SJCRH30 (cell line): ENCODE data around the gene AFF2. TPM values are rescaled to one million over a fixed set of nuclear protein-coding genes. Genes with fewer than 3 reads are reported as not detected.

ENCODE experiments used
- DNase-seq, 2 experiments: peaks; one replicate each; pipeline ENCODE4 v3.0.0-alpha.2; 2015 to 2020
- H3K27ac ChIP-seq: fragments of 250-450 bp; sonication (Bioruptor Pico); 2 replicates; pipeline ENCODE4 v1.5.1; 2020; ENCODE audit warnings: mild to moderate bottlenecking, moderate library complexity
- H3K27me3 ChIP-seq: fragments of 250-450 bp; sonication (Bioruptor Pico); 2 replicates; pipeline ENCODE4 v1.5.1; 2020; ENCODE audit warnings: mild to moderate bottlenecking, moderate library complexity
- H3K36me3 ChIP-seq: fragments of 250-450 bp; sonication (Bioruptor Pico); 2 replicates; pipeline ENCODE4 v1.5.1; 2020; ENCODE audit warnings: mild to moderate bottlenecking, moderate library complexity
- H3K4me1 ChIP-seq: fragments of 250-450 bp; sonication (Bioruptor Pico); 2 replicates; pipeline ENCODE4 v1.5.1; 2020; ENCODE audit warnings: mild to moderate bottlenecking, moderate library complexity
- H3K4me3 ChIP-seq: fragments of 250-450 bp; sonication (Bioruptor Pico); 2 replicates; pipeline ENCODE4 v1.5.1; 2020; ENCODE audit warnings: mild to moderate bottlenecking, moderate library complexity
- H3K9me3 ChIP-seq: fragments of 250-450 bp; sonication (Bioruptor Pico); replicated peaks from 2 replicates; pipeline ENCODE4 v1.5.1; 2020; ENCODE audit warnings: mild to moderate bottlenecking, moderate library complexity
- total RNA-seq: library from RNA; depleted of rRNA; stranded (reverse); fragments of >200 nt; shearing (Covaris generic); gene quantifications from 2 replicates; pipeline ENCODE4 v1.2.3, GENCODE V29; 2014

The AFF2 gene
- total RNA-seq, 1 experiment from 2014 or later: 0.06 TPM

DNA sequence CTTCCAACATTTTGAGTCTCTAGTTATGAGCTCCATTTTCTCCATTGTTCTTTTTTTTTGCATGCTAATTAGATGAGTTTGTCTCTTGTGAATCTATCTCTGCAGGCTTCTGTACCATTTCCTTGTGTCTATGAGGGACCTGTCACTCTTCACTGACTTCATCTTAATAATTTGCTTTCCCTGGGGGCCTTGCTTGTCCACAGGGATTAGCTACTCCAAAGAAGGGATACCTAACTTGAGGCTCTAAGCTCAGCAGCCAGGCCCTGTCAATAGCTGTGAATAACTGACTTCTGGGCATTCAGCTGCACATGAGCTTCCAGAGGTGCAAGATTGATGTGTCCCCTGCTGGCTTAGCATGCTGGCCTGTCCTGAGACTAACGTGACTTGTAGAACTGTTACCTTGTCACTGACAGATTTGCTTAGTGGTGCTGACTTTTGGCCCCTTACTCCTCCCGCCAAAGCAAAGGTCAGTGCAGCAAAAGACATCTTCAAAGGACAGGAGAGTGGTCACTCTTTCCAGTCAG, 124.6 kb downstream of the AFF2 start:
- Histone ChIP-seq H3K27me3 (no peaks in the 10 kb centered on the region), H3K36me3 (no peaks in the 10 kb centered on the region), H3K4me1 (no peaks in the 10 kb centered on the region), H3K4me3 (no peak overlapping the region), H3K9me3 (no peaks in the 10 kb centered on the region), H3K27ac (no peak overlapping the region)
- DNase-seq: no peak

DNA sequence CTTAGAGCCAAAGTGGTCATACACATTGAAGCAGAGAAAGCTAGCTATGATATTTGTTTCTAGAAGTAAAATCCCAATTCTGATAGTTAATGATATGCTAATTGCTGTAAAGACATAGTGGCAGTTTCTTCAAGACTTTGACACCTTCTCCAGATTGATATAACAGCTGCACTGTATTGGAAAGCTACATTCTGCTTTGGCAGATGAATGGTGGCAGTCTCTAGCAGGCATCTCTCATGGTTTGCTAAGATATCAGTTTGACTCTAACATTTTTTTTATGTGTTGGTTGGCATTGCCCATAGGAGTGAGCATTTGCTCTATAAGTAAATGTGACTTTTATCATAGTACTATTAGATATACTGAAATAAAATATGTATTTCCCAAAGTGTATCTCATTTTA, 128.2 kb downstream of the AFF2 start:
- Histone ChIP-seq H3K36me3 (no peaks in the 10 kb centered on the region), H3K27me3 (no peaks in the 10 kb centered on the region), H3K4me3 (no peak overlapping the region), H3K27ac (no peak overlapping the region), H3K9me3 (no peaks in the 10 kb centered on the region), H3K4me1 (no peaks in the 10 kb centered on the region)
- DNase-seq: no peak

DNA sequence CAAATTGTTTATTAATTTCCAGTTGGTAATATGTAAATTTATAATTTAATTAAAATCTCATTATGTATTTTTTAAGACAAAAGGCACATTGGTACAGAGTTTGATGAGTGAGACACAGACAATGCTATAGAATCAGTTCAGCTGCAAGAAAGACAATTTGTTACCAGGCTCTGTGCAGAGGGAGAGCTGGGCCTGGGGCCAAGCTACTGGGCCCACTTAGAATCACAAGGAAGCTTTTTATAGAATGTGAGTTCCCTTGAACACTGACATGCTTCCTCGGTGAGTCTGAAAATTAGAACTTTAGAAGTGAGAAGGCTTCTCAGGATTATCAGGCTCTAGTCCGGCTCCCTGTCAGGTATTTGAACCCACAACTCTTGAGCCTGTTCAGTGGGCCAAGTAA, 129.0 kb downstream of the AFF2 start:
- Histone ChIP-seq H3K27ac (no peak overlapping the region), H3K4me1 (no peaks in the 10 kb centered on the region), H3K36me3 (no peaks in the 10 kb centered on the region), H3K4me3 (no peak overlapping the region), H3K9me3 (no peaks in the 10 kb centered on the region), H3K27me3 (no peaks in the 10 kb centered on the region)
- no peak for DNase-seq

DNA sequence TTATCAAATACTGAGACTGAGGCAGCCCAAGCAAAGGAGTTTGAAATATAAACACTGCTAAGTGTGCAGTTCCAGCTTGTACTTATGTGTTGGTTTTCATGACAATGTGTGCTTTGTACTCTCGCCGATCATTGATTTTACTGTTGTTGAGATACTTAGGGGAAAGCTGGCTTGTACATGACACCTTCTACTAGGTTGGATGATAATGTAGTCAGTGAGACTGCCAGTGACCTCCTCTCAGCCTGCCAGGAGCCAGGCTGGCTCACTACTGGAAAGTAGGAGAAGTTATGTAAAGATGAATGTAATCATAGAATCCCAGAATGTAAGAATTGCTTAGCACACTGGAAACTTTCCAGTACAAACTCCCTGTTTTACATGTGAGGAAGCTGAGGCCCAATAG, 132.0 kb downstream of the AFF2 start:
- Histone ChIP-seq H3K4me3 (no peak overlapping the region), H3K9me3 (no peaks in the 10 kb centered on the region), H3K27me3 (no peaks in the 10 kb centered on the region), H3K27ac (no peak overlapping the region), H3K4me1 (no peaks in the 10 kb centered on the region), H3K36me3 (no peaks in the 10 kb centered on the region)
- DNase-seq: no peak

DNA sequence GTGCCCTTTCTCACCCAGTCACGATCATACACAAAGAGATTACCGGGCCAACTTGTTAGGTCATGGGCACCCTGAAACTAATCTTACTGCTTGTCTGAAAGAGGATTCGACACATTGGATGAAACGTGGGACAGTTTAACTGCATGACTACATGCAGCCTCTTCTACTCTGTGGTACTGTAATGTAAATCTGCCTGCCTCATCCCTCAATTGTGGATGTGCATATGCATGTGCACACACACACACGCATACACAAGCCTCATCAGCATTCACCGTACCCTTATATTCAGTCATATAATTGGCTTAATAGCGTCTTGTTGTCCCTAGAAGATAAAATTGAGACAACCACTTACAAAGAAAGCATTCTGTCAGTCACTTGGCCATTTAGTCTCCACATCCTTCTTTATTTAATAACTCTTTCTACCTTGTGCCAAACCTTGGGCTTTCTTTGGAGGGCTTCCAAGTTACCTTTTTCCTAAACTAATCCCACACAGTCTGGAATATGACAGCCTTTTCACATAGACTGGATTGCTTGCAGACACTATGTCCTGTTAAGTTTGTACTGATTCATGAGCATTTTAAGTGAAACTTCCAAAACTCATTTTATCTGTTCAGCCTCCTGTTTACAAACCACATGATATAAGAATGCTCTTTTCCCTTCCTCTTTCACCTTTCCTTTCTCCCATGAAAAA, 132.9 kb downstream of the AFF2 start:
- no peak for DNase-seq
- no peaks in the 10 kb centered on the region for H3K36me3 ChIP-seq
- no peaks in the 10 kb centered on the region for H3K9me3 ChIP-seq
- H3K27ac ChIP-seq: no peak overlapping the region
- no peaks in the 10 kb centered on the region for H3K4me1 ChIP-seq
- no peak overlapping the region for H3K4me3 ChIP-seq
- H3K27me3 ChIP-seq: no peaks in the 10 kb centered on the region

DNA sequence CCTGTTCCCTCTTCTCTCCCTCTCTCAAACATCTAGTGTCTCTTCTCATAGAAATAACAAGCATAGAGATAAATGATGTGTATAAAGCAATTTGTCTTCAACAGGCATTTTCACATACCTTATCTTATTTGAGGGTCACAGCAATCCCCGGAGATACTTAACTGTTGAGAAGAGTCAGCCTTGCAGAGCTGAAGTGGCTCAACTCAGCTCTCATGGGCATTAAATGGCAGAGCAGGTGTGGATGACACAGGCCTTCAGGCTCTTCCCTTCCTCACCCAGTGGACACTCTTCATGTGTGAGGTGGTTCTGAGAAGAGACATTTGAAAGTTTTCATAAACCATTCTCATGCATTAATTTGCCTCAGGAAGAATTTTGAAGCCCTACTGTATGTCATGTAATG, 134.2 kb downstream of the AFF2 start:
- H3K9me3 ChIP-seq: no peaks in the 10 kb centered on the region
- H3K4me3 ChIP-seq: no peak overlapping the region
- H3K27me3 ChIP-seq: no peaks in the 10 kb centered on the region
- H3K4me1 ChIP-seq: no peaks in the 10 kb centered on the region
- no peak overlapping the region for H3K27ac ChIP-seq
- DNase-seq: no peak
- no peaks in the 10 kb centered on the region for H3K36me3 ChIP-seq

DNA sequence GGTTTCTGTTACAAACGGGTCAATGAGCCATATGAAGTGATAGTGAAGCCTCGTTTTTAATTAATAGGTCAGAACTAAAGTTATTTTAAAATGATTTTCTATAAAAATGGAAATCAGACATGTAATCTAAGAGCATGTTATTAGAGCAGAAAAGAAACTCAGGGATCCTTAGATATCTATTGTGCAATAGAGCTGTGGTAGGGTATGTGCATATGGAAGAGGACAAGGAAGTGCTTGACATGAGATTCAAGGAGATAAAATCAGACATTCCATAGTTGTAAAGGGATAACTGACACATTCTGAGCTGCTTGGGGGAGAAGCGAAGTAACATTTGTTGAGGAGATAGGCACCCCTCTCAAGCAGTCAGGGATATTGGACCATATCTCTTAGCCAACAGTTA, 143.0 kb downstream of the AFF2 start:
- Histone ChIP-seq H3K4me1 (no peaks in the 10 kb centered on the region), H3K9me3 (no peaks in the 10 kb centered on the region), H3K36me3 (no peaks in the 10 kb centered on the region), H3K27ac (no peak overlapping the region), H3K4me3 (no peak overlapping the region), H3K27me3 (no peaks in the 10 kb centered on the region)
- DNase-seq: no peak

DNA sequence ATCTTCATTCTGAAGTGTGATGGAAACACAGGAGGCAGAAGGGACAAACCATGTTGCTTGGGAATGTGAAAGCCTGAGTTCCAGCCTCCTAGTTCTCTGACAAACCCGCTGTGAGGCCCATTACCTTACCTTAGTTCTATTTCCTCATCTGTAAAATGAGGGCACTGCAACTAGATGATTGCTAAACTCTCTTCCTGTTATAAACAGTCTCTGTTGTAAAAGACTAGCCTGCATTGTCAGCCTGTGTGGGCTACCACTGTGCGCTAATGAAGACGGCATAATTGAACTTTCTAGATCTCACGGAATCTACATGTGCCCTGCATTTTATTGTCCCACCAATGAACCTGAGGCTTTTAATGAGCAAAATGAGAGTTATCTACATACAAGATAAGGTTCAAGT, 147.2 kb downstream of the AFF2 start:
- Histone ChIP-seq H3K4me1 (no peaks in the 10 kb centered on the region), H3K27ac (no peak overlapping the region), H3K9me3 (no peaks in the 10 kb centered on the region), H3K27me3 (no peaks in the 10 kb centered on the region), H3K36me3 (no peaks in the 10 kb centered on the region), H3K4me3 (no peak overlapping the region)
- DNase-seq: no peak

DNA sequence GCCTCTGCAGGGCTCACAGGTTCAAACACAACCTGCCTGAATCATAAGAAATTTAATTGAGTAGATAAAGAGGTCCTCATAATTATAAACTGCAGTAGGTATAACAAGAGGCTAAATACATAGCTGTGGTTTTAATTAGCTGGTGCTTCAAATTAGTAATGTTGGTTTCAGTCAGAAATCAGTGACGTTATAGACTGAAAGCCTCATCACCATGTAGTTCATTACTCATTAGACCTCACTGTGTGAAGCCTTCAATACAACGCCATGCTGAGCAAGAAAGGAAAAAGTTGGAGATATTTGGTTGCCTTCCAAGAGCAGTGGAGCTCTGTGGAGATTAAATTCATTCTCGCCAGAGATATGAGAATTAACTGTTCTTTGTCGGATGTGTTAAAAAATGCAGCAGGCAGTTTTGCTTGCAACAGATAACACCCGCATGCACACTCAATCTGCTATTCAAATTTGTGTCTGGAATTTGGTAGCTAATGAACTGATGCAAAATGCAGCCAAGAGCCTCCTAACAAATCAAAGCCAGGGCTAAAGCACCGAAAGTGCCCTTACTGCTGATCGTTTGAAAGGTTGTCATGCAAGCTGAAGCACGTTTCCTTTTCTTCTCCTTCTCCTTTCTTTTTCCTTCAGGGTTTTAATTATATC, 148.9 kb downstream of the AFF2 start:
- H3K27ac ChIP-seq: no peak overlapping the region
- no peak for DNase-seq
- no peaks in the 10 kb centered on the region for H3K36me3 ChIP-seq
- no peaks in the 10 kb centered on the region for H3K9me3 ChIP-seq
- H3K4me1 ChIP-seq: no peaks in the 10 kb centered on the region
- H3K4me3 ChIP-seq: no peak overlapping the region
- no peaks in the 10 kb centered on the region for H3K27me3 ChIP-seq

DNA sequence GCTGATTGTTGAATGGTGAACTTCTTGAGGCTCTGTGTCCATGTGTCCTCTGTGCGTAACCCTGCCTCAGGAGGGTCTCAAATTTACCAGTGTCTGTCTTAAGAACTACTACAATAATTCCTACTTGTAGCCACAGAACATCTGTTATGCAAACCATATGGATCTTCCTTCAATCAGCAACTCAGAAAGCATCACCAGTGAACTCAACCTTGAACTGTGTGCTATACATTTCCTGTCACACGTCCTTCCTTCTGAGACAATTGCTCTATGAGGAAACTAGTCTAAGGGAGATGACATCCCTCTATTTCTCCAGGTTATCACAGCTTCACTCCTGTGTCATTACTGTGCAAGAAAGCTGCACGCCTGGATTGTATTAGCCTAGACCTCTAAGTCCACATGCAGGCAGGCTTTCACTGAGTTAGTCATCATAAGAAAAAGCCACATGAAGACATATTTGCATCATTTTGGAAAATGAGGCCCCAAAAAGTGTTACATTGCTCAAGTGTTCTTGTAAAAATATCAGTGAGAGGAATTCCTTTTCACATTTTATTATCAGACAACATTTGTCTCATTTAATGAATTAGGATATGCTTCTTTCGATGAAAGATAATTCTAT, 157.8 kb downstream of the AFF2 start:
- H3K27me3 ChIP-seq: no peaks in the 10 kb centered on the region
- no peaks in the 10 kb centered on the region for H3K4me1 ChIP-seq
- no peak for DNase-seq
- H3K27ac ChIP-seq: no peak overlapping the region
- H3K36me3 ChIP-seq: no peaks in the 10 kb centered on the region
- no peaks in the 10 kb centered on the region for H3K9me3 ChIP-seq
- no peak overlapping the region for H3K4me3 ChIP-seq

DNA sequence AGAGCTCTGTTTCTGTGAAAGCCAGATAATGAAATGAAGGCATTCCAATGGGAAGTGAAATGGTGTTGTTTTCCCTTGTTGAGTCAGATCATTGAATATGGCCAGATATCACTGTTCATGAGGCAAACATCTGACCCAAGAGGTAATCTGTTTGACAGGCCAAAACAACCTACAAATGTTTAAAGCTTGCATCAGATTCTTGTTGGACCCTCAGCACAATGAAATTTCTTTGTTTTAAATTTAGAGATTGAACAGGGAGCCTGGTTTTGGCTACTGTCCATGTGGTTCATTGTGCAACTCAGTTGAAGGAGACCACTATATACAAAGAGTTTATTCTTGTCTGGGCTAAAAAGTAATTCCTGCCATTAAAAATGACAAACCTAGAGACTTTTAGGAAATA, 159.1 kb downstream of the AFF2 start:
- Histone ChIP-seq H3K4me1 (no peaks in the 10 kb centered on the region), H3K27me3 (no peaks in the 10 kb centered on the region), H3K9me3 (no peaks in the 10 kb centered on the region), H3K36me3 (no peaks in the 10 kb centered on the region), H3K4me3 (no peak overlapping the region), H3K27ac (no peak overlapping the region)
- no peak for DNase-seq

DNA sequence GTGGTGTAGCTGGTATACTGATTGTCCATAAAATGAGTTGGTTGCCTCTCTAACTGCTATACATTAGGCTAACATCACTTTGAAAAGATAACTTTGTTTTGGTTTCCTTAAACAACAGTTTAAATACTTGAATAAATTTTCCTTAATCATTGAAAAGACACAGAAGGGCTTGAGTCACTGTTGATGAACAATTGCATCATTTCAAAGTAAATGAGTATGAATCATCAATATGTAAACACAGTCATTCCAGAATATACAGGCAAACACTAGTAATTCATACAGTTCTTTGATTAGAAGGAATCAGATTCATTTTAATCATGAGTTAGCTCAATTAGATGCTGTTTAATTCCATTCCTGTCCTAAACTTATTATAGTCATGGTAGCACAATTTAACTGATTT, 160.6 kb downstream of the AFF2 start:
- no peaks in the 10 kb centered on the region for H3K36me3 ChIP-seq
- no peaks in the 10 kb centered on the region for H3K27me3 ChIP-seq
- no peaks in the 10 kb centered on the region for H3K9me3 ChIP-seq
- no peak overlapping the region for H3K4me3 ChIP-seq
- DNase-seq: no peak
- no peaks in the 10 kb centered on the region for H3K4me1 ChIP-seq
- H3K27ac ChIP-seq: no peak overlapping the region

DNA sequence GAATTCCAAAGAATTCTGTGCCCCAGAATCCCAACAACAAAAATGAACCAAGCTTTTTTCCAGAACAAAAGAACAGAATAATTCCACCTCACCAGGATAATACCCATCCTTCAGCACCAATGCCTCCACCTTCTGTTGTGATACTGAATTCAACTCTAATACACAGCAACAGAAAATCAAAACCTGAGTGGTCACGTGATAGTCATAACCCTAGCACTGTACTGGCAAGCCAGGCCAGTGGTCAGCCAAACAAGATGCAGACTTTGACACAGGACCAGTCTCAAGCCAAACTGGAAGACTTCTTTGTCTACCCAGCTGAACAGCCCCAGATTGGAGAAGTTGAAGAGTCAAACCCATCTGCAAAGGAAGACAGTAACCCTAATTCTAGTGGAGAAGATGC, 161.6 kb downstream of the AFF2 start:
- no peaks in the 10 kb centered on the region for H3K4me1 ChIP-seq
- no peaks in the 10 kb centered on the region for H3K27me3 ChIP-seq
- no peak overlapping the region for H3K27ac ChIP-seq
- no peak overlapping the region for H3K4me3 ChIP-seq
- H3K9me3 ChIP-seq: no peaks in the 10 kb centered on the region
- DNase-seq: no peak
- no peaks in the 10 kb centered on the region for H3K36me3 ChIP-seq

DNA sequence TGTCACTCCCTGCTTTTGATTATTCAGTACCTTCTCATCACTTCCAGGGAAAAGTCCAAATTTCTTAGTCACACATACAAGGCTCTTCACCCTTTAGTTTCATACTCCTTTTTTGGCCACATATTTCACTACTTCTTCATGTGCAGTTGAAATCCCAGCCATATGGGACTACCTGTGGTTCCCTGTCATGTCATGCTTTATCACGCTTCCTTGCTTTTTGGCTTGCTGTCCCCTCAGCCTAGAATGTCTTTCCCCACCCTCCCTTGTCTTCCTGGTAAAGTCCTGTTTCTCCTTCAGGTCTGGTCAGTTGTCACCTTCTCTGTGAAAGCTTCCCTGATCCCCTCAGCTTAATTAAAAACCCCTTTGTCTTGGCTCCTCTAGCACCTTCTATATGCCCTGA, 163.8 kb downstream of the AFF2 start:
- H3K4me1 ChIP-seq: no peaks in the 10 kb centered on the region
- no peak for DNase-seq

DNA sequence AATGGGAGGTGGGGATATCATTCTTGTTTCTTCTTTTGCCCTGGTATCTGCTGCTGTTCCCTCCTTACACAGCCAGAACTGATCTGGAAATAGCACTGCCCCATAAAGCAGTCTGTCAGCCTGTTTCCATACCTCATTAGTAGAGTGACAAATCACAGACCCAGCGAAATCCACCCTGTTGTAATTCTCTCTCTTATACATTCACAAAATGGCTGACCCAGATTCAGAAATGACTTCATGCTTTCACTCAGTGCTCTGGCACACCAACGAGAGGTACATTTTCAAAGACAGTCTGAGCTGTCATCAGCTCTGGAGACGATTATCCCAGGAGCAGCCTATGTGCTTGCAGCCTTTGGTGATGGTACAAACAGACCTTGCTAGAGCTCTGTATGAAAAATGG, 164.6 kb downstream of the AFF2 start:
- H3K36me3 ChIP-seq: no peaks in the 10 kb centered on the region
- H3K9me3 ChIP-seq: no peaks in the 10 kb centered on the region
- no peak for DNase-seq
- no peaks in the 10 kb centered on the region for H3K4me1 ChIP-seq
- H3K27me3 ChIP-seq: no peaks in the 10 kb centered on the region
- no peak overlapping the region for H3K4me3 ChIP-seq
- H3K27ac ChIP-seq: no peak overlapping the region

More for the DNA sequence above, 163.8 kb downstream of the AFF2 start:
- Histone ChIP-seq H3K36me3 (no peaks in the 10 kb centered on the region), H3K9me3 (no peaks in the 10 kb centered on the region), H3K27me3 (no peaks in the 10 kb centered on the region), H3K4me3 (no peak overlapping the region), H3K27ac (no peak overlapping the region)
